ENCODE data around the gene MYPOP. TPM values are rescaled to one million over a fixed set of nuclear protein-coding genes. Genes with fewer than 3 reads are reported as not detected.
"Not testable (repeated sequence)": the region's sequence is repeated elsewhere in the genome, so short reads cannot be mapped to it uniquely, and the experiment has no call there.

MYPOP gene
- total RNA-seq, 1 donor from 2014 or later, result 18.5 TPM

GRCh38 chr19:45872095-45872919, 30.1 kb downstream of the MYPOP start:
- DNase-seq (no peak), ATAC-seq (no peak)
- intact Hi-C loops (cut with micrococcal nuclease), result no loop called here

GRCh38 chr19:45870798-45871197, 31.6 kb downstream of the MYPOP start:
- intact Hi-C loops (cut with micrococcal nuclease), result no loop called here
- ATAC-seq (no peak), DNase-seq (no peak)

- intact Hi-C loops (cut with micrococcal nuclease); DNase-seq; ATAC-seq: not testable (repeated sequence)
These were observed 35.2 kb downstream of the MYPOP start for GRCh38 chr19:45867241-45867640.

- DNase-seq, result no peak
- ATAC-seq, result no peak
- intact Hi-C loops (cut with micrococcal nuclease), result no loop called here
These were observed 35.8 kb downstream of the MYPOP start for GRCh38 chr19:45866400-45867176.

- intact Hi-C loops (cut with micrococcal nuclease), result no loop called here
- DNase-seq, result no peak
- ATAC-seq, result no peak
These were observed 37.0 kb downstream of the MYPOP start for GRCh38 chr19:45865269-45865948.

DNA sequence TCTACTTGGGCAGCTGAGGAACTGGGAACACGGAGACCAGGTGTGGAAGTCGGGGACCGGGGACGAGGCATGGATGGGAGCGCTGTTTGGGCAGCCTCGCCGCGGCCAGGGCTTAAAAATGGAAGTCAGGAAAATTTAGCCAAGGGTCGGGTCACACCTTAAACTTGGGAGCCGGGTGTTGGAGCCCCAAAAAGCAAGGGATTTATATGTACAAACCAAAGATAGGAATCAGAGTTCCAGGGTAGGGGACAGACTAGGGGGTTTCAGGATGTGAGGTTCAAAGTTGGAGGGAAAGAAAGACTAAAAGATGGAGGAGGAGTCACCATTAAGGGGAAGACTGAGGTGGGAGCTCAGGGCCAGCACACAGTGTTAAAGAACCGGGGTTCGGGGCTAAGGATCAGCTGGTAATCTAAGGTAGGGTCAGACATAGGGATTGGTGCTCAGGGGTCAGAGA, 37.8 kb downstream of the MYPOP start:
- intact Hi-C loops (cut with micrococcal nuclease), result no loop called here
- DNase-seq (no peak), ATAC-seq (no peak)

DNA sequence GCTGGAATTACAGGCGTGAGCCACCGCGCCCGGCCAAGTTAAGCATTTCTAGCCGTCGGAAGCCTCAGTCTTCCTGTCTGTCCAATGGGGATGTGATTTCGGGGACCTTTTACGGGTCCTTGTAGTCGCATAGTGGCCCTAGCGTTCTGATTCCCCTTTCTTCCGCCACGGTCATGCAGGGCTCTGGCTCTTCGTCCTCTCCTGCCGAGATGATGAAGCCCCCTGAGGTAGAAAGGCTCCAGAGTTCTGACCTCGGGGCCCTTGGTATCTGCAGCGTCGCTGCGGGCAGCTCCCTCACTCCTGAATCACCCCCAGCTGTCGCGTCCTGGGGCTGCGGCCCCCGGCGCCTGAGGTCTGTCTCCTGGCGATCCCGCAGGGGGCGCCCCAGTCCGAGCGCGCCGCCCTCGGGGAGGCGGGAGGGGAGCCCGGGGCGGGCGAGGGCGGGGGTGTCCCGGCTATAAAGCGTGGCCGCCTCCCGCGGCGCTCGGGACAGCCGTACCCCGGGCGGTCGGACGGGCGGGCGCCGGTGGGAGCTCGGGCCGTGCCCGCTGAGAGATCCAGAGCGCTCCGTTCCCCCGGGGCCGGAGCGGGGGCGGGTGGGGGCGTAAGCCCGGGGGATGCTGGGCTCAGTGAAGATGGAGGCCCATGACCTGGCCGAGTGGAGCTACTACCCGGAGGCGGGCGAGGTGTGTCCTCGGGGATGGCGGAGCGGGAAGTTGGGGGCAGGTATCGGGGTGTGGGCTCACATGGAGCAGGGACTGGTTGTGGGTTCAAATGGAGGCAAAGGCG, 38.4 kb downstream of the MYPOP start, which contains the start of gene FOXA3:
TSS of gene FOXA3 (plus strand) at position 487 of the 789 bp plus-strand sequence. CDS start at position 618, 131 bp downstream.
- peak; percentile 42 for ATAC-seq
- intact Hi-C loops (cut with micrococcal nuclease), result no loop called here
- peak; percentile 49 for DNase-seq

DNA sequence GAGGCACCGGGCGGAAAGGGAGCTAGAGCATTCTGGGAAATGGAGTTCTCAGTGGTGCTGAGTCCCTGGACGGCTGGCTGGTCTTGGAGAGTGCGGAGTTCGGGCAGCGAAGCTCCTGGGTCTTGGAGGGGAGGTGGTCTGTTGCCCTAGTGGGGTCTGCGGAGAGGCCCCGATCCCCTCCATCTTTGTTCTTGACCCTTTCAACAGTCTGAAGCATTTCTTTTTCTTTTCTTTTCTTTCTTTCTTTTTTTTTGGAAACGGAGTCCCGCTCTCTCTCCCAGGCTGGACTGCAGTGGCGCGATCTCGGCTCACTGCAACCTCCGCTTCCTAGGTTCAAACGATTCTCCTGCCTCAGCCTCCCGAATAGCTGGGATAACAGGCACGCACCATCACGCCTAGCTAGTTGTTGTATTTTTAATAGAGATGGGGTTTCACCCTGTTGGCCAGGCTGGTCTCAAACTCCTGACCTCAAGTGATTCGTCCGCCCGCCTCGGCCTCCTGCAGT, 39.0 kb downstream of the MYPOP start:
- no peak for DNase-seq
- no peak for ATAC-seq
- intact Hi-C loops (cut with micrococcal nuclease), result no loop called here

GRCh38 chr19:45862564-45863334, 39.7 kb downstream of the MYPOP start, which contains the start of gene SYMPK:
TSS of gene SYMPK (minus strand) at chr19:45863147. CDS start at chr19:45854495, 8,652 bp downstream.
- DNase-seq, result peak; percentile 99
- ATAC-seq, result peak; percentile 99
- intact Hi-C loops (cut with micrococcal nuclease), result no loop called here

- no peak for DNase-seq
- ATAC-seq, result peak; percentile 0
- intact Hi-C loops (cut with micrococcal nuclease), result no loop called here
These were observed 40.2 kb downstream of the MYPOP start for GRCh38 chr19:45862271-45862563.

DNA sequence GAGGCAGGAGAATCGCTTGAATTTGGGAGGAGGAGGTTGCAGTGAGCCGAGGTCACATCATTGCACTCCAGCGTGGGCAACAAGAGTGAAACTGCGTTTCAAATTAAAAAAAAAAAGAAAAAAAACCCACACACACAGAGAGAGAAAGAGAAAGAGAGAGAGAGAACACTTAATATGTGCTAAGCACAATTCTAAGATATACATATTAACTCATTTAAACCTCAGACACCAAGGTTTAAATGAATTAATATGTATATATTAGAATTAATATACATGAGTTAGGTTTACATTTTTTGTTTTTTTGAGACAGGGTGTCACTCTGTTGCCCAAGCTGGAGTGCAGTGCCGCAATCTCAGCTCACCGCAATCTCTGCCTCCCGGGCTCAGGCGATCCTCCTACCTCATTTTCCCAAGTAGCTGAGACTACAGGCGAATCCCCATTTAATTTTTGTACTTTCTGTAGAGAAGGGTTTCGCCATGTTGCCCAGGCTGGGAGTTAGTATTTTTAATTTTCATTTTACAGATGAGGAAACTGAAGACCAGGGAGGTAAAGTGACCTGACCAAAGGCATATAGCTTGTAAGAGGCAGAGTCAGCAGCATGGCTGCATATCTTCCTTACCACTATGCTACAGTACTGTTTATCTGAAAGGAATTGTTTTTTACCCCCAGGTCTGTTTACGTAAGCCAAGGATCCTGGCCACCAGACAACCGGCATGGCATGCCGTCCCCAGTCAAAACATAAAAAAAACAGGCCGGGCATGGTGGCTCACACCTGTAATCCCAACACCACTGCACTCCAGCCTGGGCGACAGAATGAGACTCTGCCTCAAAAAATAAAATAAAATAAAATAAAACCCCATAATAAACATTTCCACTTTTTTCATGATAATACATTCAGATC, 41.8 kb downstream of the MYPOP start:
- ATAC-seq (no peak), DNase-seq (no peak)
- intact Hi-C loops (cut with micrococcal nuclease), result no loop called here

DNA sequence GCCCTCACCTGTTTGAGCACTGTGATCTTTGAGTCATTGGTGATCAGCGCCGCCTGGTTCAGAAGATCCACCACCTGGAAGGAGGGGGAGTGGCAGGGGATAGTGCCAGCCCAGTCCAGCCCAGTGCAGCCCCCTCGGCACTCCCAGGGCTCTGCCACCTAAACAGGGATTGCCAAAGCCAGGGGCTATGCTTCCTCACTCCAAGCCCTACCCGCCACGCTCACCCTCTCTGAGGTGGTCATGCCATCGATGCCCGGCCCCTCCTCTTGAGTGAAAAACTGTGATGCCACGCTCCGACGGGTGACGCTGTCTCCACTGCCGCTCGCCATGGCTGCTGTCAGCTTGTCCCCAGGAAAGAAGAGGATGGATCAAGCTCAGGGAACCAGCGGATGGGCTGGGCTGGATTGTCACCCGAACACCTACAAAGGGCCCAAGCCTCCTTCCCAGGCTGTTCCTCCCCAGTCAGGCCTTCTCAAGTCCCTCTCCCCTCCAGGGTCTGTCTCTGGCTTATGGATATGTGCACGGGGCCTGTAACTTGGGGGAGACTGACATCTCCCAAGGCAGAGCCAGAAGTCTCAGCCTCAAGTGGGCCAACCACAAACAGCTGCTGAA, 48.1 kb downstream of the MYPOP start:
- intact Hi-C loops (cut with micrococcal nuclease), result no loop called here
- no peak for ATAC-seq
- DNase-seq, result no peak

GRCh38 chr19:45852983-45853382, 49.4 kb downstream of the MYPOP start:
- DNase-seq, result no peak
- intact Hi-C loops (cut with micrococcal nuclease), result no loop called here
- no peak for ATAC-seq

DNA sequence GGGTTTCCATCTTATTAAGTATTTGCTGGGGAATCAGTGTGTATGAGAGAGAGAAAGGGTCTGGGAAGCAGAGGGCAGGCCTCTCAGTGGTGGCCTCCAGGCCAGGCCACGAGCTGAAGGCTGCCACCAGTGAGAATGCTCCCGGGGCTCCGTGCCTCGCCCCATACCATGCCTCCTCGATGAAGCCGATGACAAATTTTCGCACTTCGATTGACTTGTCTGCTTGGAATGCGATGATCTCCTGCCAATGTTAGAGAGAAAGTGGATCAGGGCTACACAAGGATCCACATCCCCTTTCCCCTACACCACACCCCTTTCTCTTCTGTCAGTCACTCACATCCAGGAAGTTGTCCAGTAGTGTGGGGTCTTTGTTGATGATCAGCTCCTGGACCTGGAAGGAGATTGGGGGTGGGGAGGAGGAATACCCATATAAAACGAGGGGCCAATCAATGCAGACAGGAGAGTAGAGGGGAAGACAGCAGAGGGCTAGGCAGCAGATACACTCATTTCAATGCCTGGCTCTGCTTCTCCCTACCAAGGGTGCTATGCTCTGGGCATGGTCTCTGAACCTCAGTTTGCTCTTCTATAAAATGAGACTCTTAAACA, 50.2 kb downstream of the MYPOP start:
- intact Hi-C loops (cut with micrococcal nuclease), result no loop called here
- ATAC-seq (no peak), DNase-seq (no peak)

GRCh38 chr19:45848922-45849321, 53.5 kb downstream of the MYPOP start:
- DNase-seq (no peak), ATAC-seq (no peak)
- intact Hi-C loops (cut with micrococcal nuclease), result no loop called here

- no peak for DNase-seq
These were observed 54.8 kb downstream of the MYPOP start for GRCh38 chr19:45847663-45848062.

More at GRCh38 chr19:45847663-45848062, 54.8 kb downstream of the MYPOP start:
- intact Hi-C loops (cut with micrococcal nuclease), result no loop called here
- ATAC-seq, result no peak

All from left ventricle myocardium superior (tissue), 1 donor.